Omental fat pad (tissue), 4 donors: ENCODE results near the gene AIF1. TPM values are rescaled to one million over a fixed set of nuclear protein-coding genes. Genes with fewer than 3 reads are reported as not detected.

Experiments
- ATAC-seq: fragments of 150-250 bp; one replicate; pipeline ENCODE4 v1.9.1; 2016; ENCODE audit warnings: mild to moderate bottlenecking, moderate library complexity; ENCODE audit not compliant: low FRiP score
- DNase-seq: peaks from one replicate; pipeline ENCODE4 v3.0.0-alpha.2; 2019; ENCODE audit warnings: low spot score
- CTCF ChIP-seq, 3 donors: fragments of 450-650 bp; IDR thresholded peaks; one replicate each; pipeline ENCODE4 v1.5.1; 2016 to 2017; ENCODE audit warnings: antibody characterized with exemption in 3 of 3, mild to moderate bottlenecking in 3 of 3, moderate library complexity in 2 of 3
- total RNA-seq, 4 donors: library from RNA; depleted of rRNA; stranded (reverse); fragments of >200 nt; gene quantifications; one replicate each; pipeline ENCODE4 v1.1.0, GENCODE V29; 2016

The AIF1 gene
- total RNA-seq, 4 donors from 2014 or later, result 57.3 to 95.1 (median 81.8) TPM

GRCh38 chr6:31617010-31617409 is 2.0 kb downstream of the AIF1 start:
- ATAC-seq (no peak), DNase-seq (no peak)
- no peak for TF ChIP-seq CTCF (IDR thresholded peaks at IDR 0.05)

GRCh38 chr6:31619805-31620585 is 5.0 kb downstream of the AIF1 start:
- ATAC-seq (peak; percentile 94), DNase-seq (peak; percentile 87)
- no peak for TF ChIP-seq CTCF (IDR thresholded peaks at IDR 0.05)

GRCh38 chr6:31620586-31621319 is 5.7 kb downstream of the AIF1 start, which contains the start of gene PRRC2A:
Gene PRRC2A, plus strand, starts transcription at chr6:31620715. Its CDS starts 2,075 bp downstream, at chr6:31622790.
- peak; percentile 80 for ATAC-seq
- TF ChIP-seq CTCF (IDR thresholded peaks at IDR 0.05), result no peak
- DNase-seq, result peak; percentile 91

GRCh38 chr6:31621320-31621939 is 6.4 kb downstream of the AIF1 start:
- ATAC-seq, result no peak

GRCh38 chr6:31621991-31622390 is 7.0 kb downstream of the AIF1 start:
- TF ChIP-seq CTCF (IDR thresholded peaks at IDR 0.05), result no peak
- no peak for ATAC-seq
- DNase-seq, result no peak

More at GRCh38 chr6:31621320-31621939, 6.4 kb downstream of the AIF1 start:
- no peak for DNase-seq
- TF ChIP-seq CTCF (IDR thresholded peaks at IDR 0.05), result no peak

GRCh38 chr6:31622684-31623091 is 7.7 kb downstream of the AIF1 start:
- DNase-seq (no peak), ATAC-seq (no peak)
- no peak for TF ChIP-seq CTCF (IDR thresholded peaks at IDR 0.05)
